K562 (cell line): ENCODE data around the gene LGR6. TPM values are rescaled to one million over a fixed set of nuclear protein-coding genes. Genes with fewer than 3 reads are reported as not detected.

Experiments
- BACH1 ChIP-seq: fragments of 200-800 bp; sonication (Bioruptor generic); IDR thresholded peaks from 2 replicates; pipeline ENCODE4 v1.6.1; 2016; ENCODE audit warnings: missing genetic modification characterization, missing compliant biosample characterization
- CHCHD3 ChIP-seq: fragments of 250-450 bp; sonication (Bioruptor Pico); IDR thresholded peaks from 2 replicates; pipeline ENCODE4 v2.1.2; 2022; ENCODE audit warnings: mild to moderate bottlenecking
- ELF2 ChIP-seq: fragments of 250-450 bp; sonication (Bioruptor Pico); IDR thresholded peaks from 2 replicates; pipeline ENCODE4 v1.5.0; 2021; ENCODE audit warnings: mild to moderate bottlenecking
- ETV1 ChIP-seq: fragments of 450-650 bp; conservative IDR thresholded peaks from 2 replicates; pipeline ENCODE4 v1.6.1; 2016; ENCODE audit warnings: missing genetic modification characterization, control low read depth, low read depth, missing compliant biosample characterization
- HDAC8 ChIP-seq: fragments of 450-650 bp; IDR thresholded peaks from 2 replicates; pipeline ENCODE4 v1.6.1; 2016; ENCODE audit warnings: mild to moderate bottlenecking, missing genetic modification characterization, moderate library complexity, missing compliant biosample characterization
- HMG20B ChIP-seq: fragments of 250-450 bp; sonication (Bioruptor Pico); IDR thresholded peaks from 2 replicates; pipeline ENCODE4 v1.5.0; 2021; ENCODE audit warnings: mild to moderate bottlenecking
- ILF3 ChIP-seq: fragments of 450-650 bp; IDR thresholded peaks from 2 replicates; pipeline ENCODE4 v1.6.1; 2018; ENCODE audit warnings: antibody characterized with exemption, mild to moderate bottlenecking, moderate library complexity, borderline replicate concordance
- KDM1A ChIP-seq, 2 experiments: fragments of 450-650 bp; IDR thresholded peaks; 2 replicates each; pipeline ENCODE4 v1.6.1; 2016; ENCODE audit warnings: mild to moderate bottlenecking in 2 of 2
- NELFE ChIP-seq: IDR thresholded peaks from 2 replicates; pipeline ENCODE4 v1.6.1; 2011; ENCODE audit warnings: mild to moderate bottlenecking; ENCODE audit not compliant: insufficient read depth, insufficient read length
- NFATC3 ChIP-seq: fragments of 450-650 bp; IDR thresholded peaks from 2 replicates; pipeline ENCODE4 v1.6.1; 2017; ENCODE audit warnings: mild to moderate bottlenecking
- OTX1 ChIP-seq: fragments of 450-650 bp; formaldehyde crosslinking; IDR thresholded peaks from 2 replicates; pipeline ENCODE4 v1.4.0; 2022; ENCODE audit warnings: mild to moderate bottlenecking
- POLR2A ChIP-seq: fragments of 450-650 bp; conservative IDR thresholded peaks from 2 replicates; pipeline ENCODE4 v1.6.1; 2016
- SIRT6 ChIP-seq: IDR thresholded peaks from one replicate; pipeline ENCODE4 v1.6.1; 2012; ENCODE audit warnings: low read depth, mild to moderate bottlenecking, control low read depth, inconsistent platforms, low read length, moderate library complexity
- SREBF1 ChIP-seq: fragments of 150-350 bp; IDR thresholded peaks from 2 replicates; pipeline ENCODE4 v1.6.1; 2014; ENCODE audit warnings: antibody characterized with exemption, low read depth, low read length, borderline replicate concordance
- TAF15 ChIP-seq: fragments of 200-400 bp; formaldehyde crosslinking; IDR thresholded peaks from 2 replicates; pipeline ENCODE4 v1.6.1; 2017; ENCODE audit warnings: mild to moderate bottlenecking, low read depth, low read length, moderate library complexity
- TAL1 ChIP-seq: fragments of 450-650 bp; IDR thresholded peaks from 2 replicates; pipeline ENCODE4 v1.6.1; 2016; ENCODE audit warnings: mild to moderate bottlenecking
- TEAD1 ChIP-seq, 2 experiments: fragments of 450-650 bp in 1 of 2; sonication (generic) in 1 of 2; formaldehyde crosslinking; IDR thresholded peaks; 2 replicates each; pipeline versions ENCODE4 v1.4.0 to v1.8.0; 2020 to 2022; ENCODE audit warnings: mild to moderate bottlenecking in 2 of 2, missing genetic modification reagents in 1 of 2
- WHSC1 ChIP-seq: IDR thresholded peaks from one replicate; pipeline ENCODE4 v1.6.1; 2012; ENCODE audit warnings: low read length, control low read depth, inconsistent platforms
- ZC3H11A ChIP-seq: IDR thresholded peaks from 2 replicates; pipeline ENCODE4 v1.6.1; 2012; ENCODE audit warnings: low read depth, low read length, improper control_type of control experiment
- ZNF124 ChIP-seq: sonication (generic); formaldehyde crosslinking; IDR thresholded peaks from 2 replicates; pipeline ENCODE4 v1.8.1; 2022; ENCODE audit warnings: missing genetic modification reagents
- ZNF24 ChIP-seq: fragments of 450-650 bp; IDR thresholded peaks from 2 replicates; pipeline ENCODE4 v1.6.1; 2016
- ZNF507 ChIP-seq: conservative IDR thresholded peaks from 2 replicates; pipeline ENCODE4 v1.6.1; 2017; ENCODE audit warnings: missing genetic modification characterization, missing compliant biosample characterization
- ZNF785 ChIP-seq: fragments of 250-450 bp; sonication (Bioruptor Pico); IDR thresholded peaks from 2 replicates; pipeline ENCODE4 v1.4.0; 2020; ENCODE audit warnings: mild to moderate bottlenecking
- polyA plus RNA-seq, 8 experiments: library from polyadenylated mRNA; depleted of rRNA in 4 of 8; stranded (reverse) in 5 of 8; unstranded in 3 of 8; fragments of >200 nt; fragmentation: Nextera tagmentation in 2 of 8; fragmentation: Illumina TruSeq in 1 of 8; extraction: Ambion mirVana in 2 of 8; extraction: Trizol in 1 of 8; gene quantifications; 2 replicates each; pipeline versions ENCODE4 v1.2.1 to v1.2.3, GENCODE V29; 2011 to 2014; ENCODE audit warnings: inconsistent platforms in 1 of 8, missing spikeins in 1 of 8
- total RNA-seq, 7 experiments: library from RNA; depleted of rRNA in 6 of 7; stranded (reverse); fragments of >200 nt in 6 of 7; fragmentation: Illumina TruSeq in 2 of 7; extraction: Trizol in 2 of 7; gene quantifications; 2 replicates each; pipeline versions ENCODE4 v1.2.1 to v1.2.3, GENCODE V29; 2011 to 2021; ENCODE audit warnings: low replicate concordance in 1 of 7
- TF ChIP-seq, protein P1 (sequence below): fragments of 450-650 bp; formaldehyde crosslinking; IDR thresholded peaks from 2 replicates; pipeline ENCODE4 v1.4.0; 2020; ENCODE audit warnings: mild to moderate bottlenecking, moderate library complexity
- TF ChIP-seq, protein P2 (sequence below): fragments of 250-450 bp; sonication (Bioruptor Pico); IDR thresholded peaks from 2 replicates; pipeline ENCODE4 v1.5.0; 2020; ENCODE audit warnings: mild to moderate bottlenecking
- TF ChIP-seq, protein P3 (sequence below), 2 experiments: fragments of 150-350 bp in 1 of 2; IDR thresholded peaks; 2 replicates each; pipeline ENCODE4 v1.6.1; 2012 to 2016; ENCODE audit warnings: low read depth in 2 of 2, low read length in 2 of 2, mild to moderate bottlenecking in 1 of 2, moderate library complexity in 1 of 2

Gene LGR6
- total and polyA plus RNA-seq, 9 of the 15 experiments (the other 6 are each of a cell fraction or from before 2014, with no cell fraction given): 0.01 to 0.54 (median 0.17) TPM; not detected in 1

DNA sequence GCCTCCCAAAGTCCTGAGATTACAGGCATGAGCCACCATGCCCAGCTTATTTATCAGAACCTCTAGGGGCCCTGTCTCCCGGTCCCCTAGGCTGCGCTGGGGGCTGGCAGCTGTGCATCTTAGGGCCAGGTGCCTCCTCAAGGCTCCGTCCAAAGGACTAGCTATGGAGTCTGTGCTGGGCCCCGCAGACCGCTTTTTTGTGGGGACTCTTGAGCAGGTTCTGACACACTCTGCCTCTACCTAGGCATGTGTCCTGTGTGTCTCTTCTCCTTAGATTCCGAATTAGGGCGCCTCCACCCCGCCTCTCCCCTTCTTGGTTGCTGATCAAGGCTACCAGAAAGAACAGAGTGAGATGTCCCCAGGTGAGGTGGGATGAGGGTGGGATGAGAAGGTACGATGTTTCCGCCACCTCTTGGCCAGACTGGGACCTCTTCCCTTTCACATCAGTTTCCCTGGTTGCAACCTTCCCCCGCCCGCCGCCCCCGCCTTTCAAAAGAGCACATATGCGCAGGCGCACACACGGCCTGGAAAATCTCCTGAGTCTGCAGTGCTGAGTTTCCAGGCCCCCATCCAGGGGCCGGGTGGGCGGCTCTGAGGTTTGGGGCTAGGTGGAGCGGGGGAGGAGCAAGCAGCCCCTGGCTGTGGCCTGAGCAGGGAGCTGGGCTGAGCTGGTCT lies 28.2 kb upstream of the LGR6 start (continued):
- TF ChIP-seq, protein P1, sequence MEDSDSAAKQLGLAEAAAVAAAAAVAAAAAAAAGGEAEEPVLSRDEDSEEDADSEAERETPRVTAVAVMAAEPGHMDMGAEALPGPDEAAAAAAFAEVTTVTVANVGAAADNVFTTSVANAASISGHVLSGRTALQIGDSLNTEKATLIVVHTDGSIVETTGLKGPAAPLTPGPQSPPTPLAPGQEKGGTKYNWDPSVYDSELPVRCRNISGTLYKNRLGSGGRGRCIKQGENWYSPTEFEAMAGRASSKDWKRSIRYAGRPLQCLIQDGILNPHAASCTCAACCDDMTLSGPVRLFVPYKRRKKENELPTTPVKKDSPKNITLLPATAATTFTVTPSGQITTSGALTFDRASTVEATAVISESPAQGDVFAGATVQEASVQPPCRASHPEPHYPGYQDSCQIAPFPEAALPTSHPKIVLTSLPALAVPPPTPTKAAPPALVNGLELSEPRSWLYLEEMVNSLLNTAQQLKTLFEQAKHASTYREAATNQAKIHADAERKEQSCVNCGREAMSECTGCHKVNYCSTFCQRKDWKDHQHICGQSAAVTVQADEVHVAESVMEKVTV (CRISPR knock-in tag): no peak
- TF ChIP-seq ZNF124 (CRISPR knock-in tag): no peak
- TF ChIP-seq NFATC3: no peak
- TF ChIP-seq SIRT6: no peak
- no peak for TF ChIP-seq POLR2A
- TF ChIP-seq HMG20B (CRISPR knock-in tag): no peak
- TF ChIP-seq TAF15: no peak
- no peak for TF ChIP-seq ZNF24
- TF ChIP-seq TAL1: no peak
- no peak for TF ChIP-seq TEAD1 (CRISPR knock-in tag; IDR thresholded peaks at IDR 0.05)
- no peak for TF ChIP-seq ZNF507 (tag)
- TF ChIP-seq WHSC1: no peak
- no peak for TF ChIP-seq OTX1
- no peak for TF ChIP-seq HDAC8 (tag)
- TF ChIP-seq BACH1: no peak
- TF ChIP-seq CHCHD3 (CRISPR knock-in tag): no peak
- TF ChIP-seq ELF2 (CRISPR knock-in tag): no peak
- TF ChIP-seq NELFE: no peak
- TF ChIP-seq ZNF785 (CRISPR knock-in tag): no peak
- TF ChIP-seq ILF3: no peak
- TF ChIP-seq KDM1A (IDR thresholded peaks at IDR 0.05): no peak
- TF ChIP-seq, protein P2, sequence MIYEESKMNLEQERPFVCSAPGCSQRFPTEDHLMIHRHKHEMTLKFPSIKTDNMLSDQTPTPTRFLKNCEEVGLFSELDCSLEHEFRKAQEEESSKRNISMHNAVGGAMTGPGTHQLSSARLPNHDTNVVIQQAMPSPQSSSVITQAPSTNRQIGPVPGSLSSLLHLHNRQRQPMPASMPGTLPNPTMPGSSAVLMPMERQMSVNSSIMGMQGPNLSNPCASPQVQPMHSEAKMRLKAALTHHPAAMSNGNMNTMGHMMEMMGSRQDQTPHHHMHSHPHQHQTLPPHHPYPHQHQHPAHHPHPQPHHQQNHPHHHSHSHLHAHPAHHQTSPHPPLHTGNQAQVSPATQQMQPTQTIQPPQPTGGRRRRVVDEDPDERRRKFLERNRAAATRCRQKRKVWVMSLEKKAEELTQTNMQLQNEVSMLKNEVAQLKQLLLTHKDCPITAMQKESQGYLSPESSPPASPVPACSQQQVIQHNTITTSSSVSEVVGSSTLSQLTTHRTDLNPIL (CRISPR knock-in tag): no peak
- TF ChIP-seq, protein P3, sequence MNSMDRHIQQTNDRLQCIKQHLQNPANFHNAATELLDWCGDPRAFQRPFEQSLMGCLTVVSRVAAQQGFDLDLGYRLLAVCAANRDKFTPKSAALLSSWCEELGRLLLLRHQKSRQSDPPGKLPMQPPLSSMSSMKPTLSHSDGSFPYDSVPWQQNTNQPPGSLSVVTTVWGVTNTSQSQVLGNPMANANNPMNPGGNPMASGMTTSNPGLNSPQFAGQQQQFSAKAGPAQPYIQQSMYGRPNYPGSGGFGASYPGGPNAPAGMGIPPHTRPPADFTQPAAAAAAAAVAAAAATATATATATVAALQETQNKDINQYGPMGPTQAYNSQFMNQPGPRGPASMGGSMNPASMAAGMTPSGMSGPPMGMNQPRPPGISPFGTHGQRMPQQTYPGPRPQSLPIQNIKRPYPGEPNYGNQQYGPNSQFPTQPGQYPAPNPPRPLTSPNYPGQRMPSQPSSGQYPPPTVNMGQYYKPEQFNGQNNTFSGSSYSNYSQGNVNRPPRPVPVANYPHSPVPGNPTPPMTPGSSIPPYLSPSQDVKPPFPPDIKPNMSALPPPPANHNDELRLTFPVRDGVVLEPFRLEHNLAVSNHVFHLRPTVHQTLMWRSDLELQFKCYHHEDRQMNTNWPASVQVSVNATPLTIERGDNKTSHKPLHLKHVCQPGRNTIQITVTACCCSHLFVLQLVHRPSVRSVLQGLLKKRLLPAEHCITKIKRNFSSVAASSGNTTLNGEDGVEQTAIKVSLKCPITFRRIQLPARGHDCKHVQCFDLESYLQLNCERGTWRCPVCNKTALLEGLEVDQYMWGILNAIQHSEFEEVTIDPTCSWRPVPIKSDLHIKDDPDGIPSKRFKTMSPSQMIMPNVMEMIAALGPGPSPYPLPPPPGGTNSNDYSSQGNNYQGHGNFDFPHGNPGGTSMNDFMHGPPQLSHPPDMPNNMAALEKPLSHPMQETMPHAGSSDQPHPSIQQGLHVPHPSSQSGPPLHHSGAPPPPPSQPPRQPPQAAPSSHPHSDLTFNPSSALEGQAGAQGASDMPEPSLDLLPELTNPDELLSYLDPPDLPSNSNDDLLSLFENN (IDR thresholded peaks at IDR 0.05; ENCODE audit: low read depth in 2 of 2, low read length in 2 of 2): no peak
- TF ChIP-seq ETV1: no peak
- no peak for TF ChIP-seq ZC3H11A
- no peak for TF ChIP-seq SREBF1
